ENCODE measurements around the gene MEF2A. TPM values are rescaled to one million over a fixed set of nuclear protein-coding genes. Genes with fewer than 3 reads are reported as not detected.

MEF2A gene
- total and polyA plus RNA-seq, 4 experiments from 2014 or later, result 11.4 to 27.8 (median 22.7) TPM

- Mint-ChIP-seq H3K36me3 (peaks cover 48 to 54% of the 10 kb centered on the region in 2 donors), H3K9me3 (peaks cover 0 to 17% (median 3%) of the 10 kb centered on the region in 8 donors), H3K27me3 (no peaks in the 10 kb centered on the region), H3K27ac (no peak overlapping the region), H3K4me1 (peaks cover 16 to 29% (median 23%) of the 10 kb centered on the region in 4 donors), H3K4me3 (no peak overlapping the region)
- H3K27ac ChIP-seq (ENCODE audit: low read depth, low read length), result no peak overlapping the region
- intact Hi-C loops (cut with micrococcal nuclease), result no loop called here
- H3K4me3 ChIP-seq (ENCODE audit: low read length in 2 of 2), result no peak overlapping the region
- no peak for DNase-seq
- ChIA-PET CTCF (ENCODE audit: partially characterized antibody) (no interaction called here), POLR2A (ENCODE audit: partially characterized antibody) (no interaction called here)
- peaks cover 1% of the 10 kb centered on the region for H3K4me1 ChIP-seq (ENCODE audit: insufficient read depth, low read length)
- H3K27me3 ChIP-seq (ENCODE audit: insufficient read depth, low read length), result no peaks in the 10 kb centered on the region
- no peaks in the 10 kb centered on the region for H3K36me3 ChIP-seq (ENCODE audit: insufficient read depth, low read length)
- no peaks in the 10 kb centered on the region for H3K9me3 ChIP-seq (ENCODE audit: control insufficient read depth in 1 of 2, low read length in 2 of 2)
These were observed 70.0 kb downstream of the MEF2A start for GRCh38 chr15:99635794-99636193.

DNA sequence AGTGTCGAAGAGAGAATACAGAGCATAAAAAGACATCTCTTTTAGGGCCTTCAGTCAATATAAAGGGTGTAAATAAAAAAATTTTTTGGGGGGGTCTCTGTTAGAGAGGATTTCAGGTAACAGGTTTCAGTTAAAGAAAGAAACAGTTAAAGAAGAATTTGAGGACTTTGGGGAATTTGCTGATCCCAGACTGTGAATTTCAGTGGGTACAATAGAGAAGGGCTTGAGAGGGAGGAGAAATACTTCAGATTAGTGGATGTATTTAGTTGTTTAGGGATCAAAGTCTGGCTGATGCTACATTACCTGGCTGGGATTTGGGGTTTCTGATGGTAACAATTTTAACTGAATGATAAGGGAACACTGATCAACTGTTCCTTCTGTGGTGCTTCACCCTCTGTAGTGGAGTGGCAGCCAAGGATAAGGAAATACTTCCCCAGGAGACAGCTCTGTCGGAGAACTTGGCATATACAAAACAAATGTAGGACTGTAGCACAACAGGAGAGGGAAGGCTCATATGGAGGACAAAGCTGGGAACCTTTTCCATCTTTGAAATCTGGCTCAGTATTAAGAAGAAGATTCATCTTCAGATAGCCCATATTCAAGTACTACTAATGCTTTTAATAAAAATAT is 79.2 kb downstream of the MEF2A start:
- H3K4me1 Mint-ChIP-seq, result peaks cover 0 to 7% (median 0%) of the 10 kb centered on the region in 4 donors
- H3K9me3 Mint-ChIP-seq, result peaks cover 2 to 27% (median 13%) of the 10 kb centered on the region in 8 donors
- Histone ChIP-seq H3K4me1 (ENCODE audit: insufficient read depth, low read length) (no peaks in the 10 kb centered on the region), H3K9me3 (ENCODE audit: control insufficient read depth in 1 of 2, low read length in 2 of 2) (no peaks in the 10 kb centered on the region), H3K36me3 (ENCODE audit: insufficient read depth, low read length) (no peaks in the 10 kb centered on the region), H3K27me3 (ENCODE audit: insufficient read depth, low read length) (no peaks in the 10 kb centered on the region), H3K27ac (ENCODE audit: low read depth, low read length) (no peak overlapping the region), H3K4me3 (ENCODE audit: low read length in 2 of 2) (no peak overlapping the region)
- peaks cover 52 to 65% of the 10 kb centered on the region in 2 donors for H3K36me3 Mint-ChIP-seq
- H3K4me3 Mint-ChIP-seq, result no peak overlapping the region
- no peak overlapping the region for H3K27ac Mint-ChIP-seq
- intact Hi-C loops (cut with micrococcal nuclease), result no loop called here
- no peak for DNase-seq
- ChIA-PET POLR2A (ENCODE audit: partially characterized antibody) (no interaction called here), CTCF (ENCODE audit: partially characterized antibody) (no interaction called here)
- H3K27me3 Mint-ChIP-seq, result no peaks in the 10 kb centered on the region

GRCh38 chr15:99645543-99645935 is 79.8 kb downstream of the MEF2A start:
- ChIA-PET CTCF (ENCODE audit: partially characterized antibody) (no interaction called here), POLR2A (ENCODE audit: partially characterized antibody) (no interaction called here)
- Histone ChIP-seq H3K4me3 (ENCODE audit: low read length in 2 of 2) (no peak overlapping the region), H3K27ac (ENCODE audit: low read depth, low read length) (no peak overlapping the region), H3K9me3 (ENCODE audit: control insufficient read depth in 1 of 2, low read length in 2 of 2) (no peaks in the 10 kb centered on the region), H3K27me3 (ENCODE audit: insufficient read depth, low read length) (no peaks in the 10 kb centered on the region), H3K4me1 (ENCODE audit: insufficient read depth, low read length) (no peaks in the 10 kb centered on the region), H3K36me3 (ENCODE audit: insufficient read depth, low read length) (no peaks in the 10 kb centered on the region)
- H3K9me3 Mint-ChIP-seq, result peaks cover 2 to 27% (median 13%) of the 10 kb centered on the region in 8 donors
- peaks cover 56 to 65% of the 10 kb centered on the region in 2 donors for H3K36me3 Mint-ChIP-seq
- DNase-seq, result no peak
- no peak overlapping the region for H3K4me3 Mint-ChIP-seq
- intact Hi-C loops (cut with micrococcal nuclease), result no loop called here
- no peaks in the 10 kb centered on the region for H3K27me3 Mint-ChIP-seq
- H3K27ac Mint-ChIP-seq, result no peak overlapping the region
- peaks cover 0 to 7% (median 0%) of the 10 kb centered on the region in 4 donors for H3K4me1 Mint-ChIP-seq

GRCh38 chr15:99645951-99646350 is 80.2 kb downstream of the MEF2A start:
- Mint-ChIP-seq H3K27me3 (no peaks in the 10 kb centered on the region), H3K4me3 (no peak overlapping the region), H3K36me3 (peaks cover 53 to 62% of the 10 kb centered on the region in 2 donors), H3K4me1 (peaks cover 0 to 7% (median 0%) of the 10 kb centered on the region in 4 donors), H3K27ac (no peak overlapping the region), H3K9me3 (peaks cover 2 to 27% (median 13%) of the 10 kb centered on the region in 8 donors)
- DNase-seq, result no peak
- Histone ChIP-seq H3K27ac (ENCODE audit: low read depth, low read length) (no peak overlapping the region), H3K4me3 (ENCODE audit: low read length in 2 of 2) (no peak overlapping the region), H3K4me1 (ENCODE audit: insufficient read depth, low read length) (no peaks in the 10 kb centered on the region), H3K9me3 (ENCODE audit: control insufficient read depth in 1 of 2, low read length in 2 of 2) (no peaks in the 10 kb centered on the region), H3K27me3 (ENCODE audit: insufficient read depth, low read length) (no peaks in the 10 kb centered on the region), H3K36me3 (ENCODE audit: insufficient read depth, low read length) (no peaks in the 10 kb centered on the region)
- POLR2A ChIA-PET (ENCODE audit: partially characterized antibody), result no interaction called here
- CTCF ChIA-PET (ENCODE audit: partially characterized antibody), result no interaction called here
- intact Hi-C loops (cut with micrococcal nuclease), result no loop called here

DNA sequence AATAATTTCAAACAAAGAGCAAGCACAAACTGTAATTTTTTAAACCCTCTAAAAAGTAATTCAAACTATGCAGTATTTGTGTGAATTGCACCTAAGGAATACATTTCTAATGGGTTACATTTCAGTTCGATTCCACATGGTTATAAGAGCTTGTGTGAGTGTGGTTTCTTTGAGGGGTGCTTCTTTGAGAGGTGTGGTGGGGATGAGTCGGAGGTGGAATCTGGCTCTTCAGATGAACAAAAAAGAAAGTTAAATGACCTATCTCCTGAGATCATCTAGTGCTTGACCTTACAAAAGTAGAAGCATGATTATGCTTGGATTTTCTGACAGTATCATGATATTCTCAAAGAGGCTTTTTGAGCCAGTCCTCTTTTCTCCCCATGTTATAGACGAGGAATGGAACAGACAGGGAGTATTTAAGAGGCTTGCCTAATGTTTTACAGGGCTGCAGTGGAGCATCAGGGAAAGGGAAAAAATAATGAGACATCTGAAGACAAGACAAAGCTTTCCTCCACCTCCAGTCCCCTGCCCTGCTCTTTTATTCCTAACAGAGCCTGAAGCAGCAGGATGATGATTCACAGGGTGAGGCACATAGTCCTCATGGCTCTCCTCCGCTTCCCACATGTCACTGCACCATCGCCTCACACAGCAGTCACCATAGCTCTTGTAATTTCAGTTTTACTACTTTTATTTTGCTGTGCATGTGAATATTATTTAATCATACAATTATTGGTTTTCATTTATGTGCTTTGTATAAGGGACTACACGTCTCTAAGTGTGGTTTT is 85.4 kb downstream of the MEF2A start:
- peak overlapping the region in 1 of 7 donors; percentile 3 for H3K27ac Mint-ChIP-seq
- intact Hi-C loops (cut with micrococcal nuclease), result no loop called here
- no peak for DNase-seq
- H3K27ac ChIP-seq (ENCODE audit: low read depth, low read length), result no peak overlapping the region
- no peak overlapping the region for H3K4me3 ChIP-seq (ENCODE audit: low read length in 2 of 2)
- POLR2A ChIA-PET (ENCODE audit: partially characterized antibody), result no interaction called here
- CTCF ChIA-PET (ENCODE audit: partially characterized antibody), result no interaction called here
- H3K4me1 ChIP-seq (ENCODE audit: insufficient read depth, low read length), result no peaks in the 10 kb centered on the region
- no peaks in the 10 kb centered on the region for H3K27me3 ChIP-seq (ENCODE audit: insufficient read depth, low read length)
- H3K4me3 Mint-ChIP-seq, result no peak overlapping the region
- H3K27me3 Mint-ChIP-seq, result no peaks in the 10 kb centered on the region
- peaks cover 0 to 5% (median under 1%) of the 10 kb centered on the region in 4 donors for H3K4me1 Mint-ChIP-seq
- H3K9me3 ChIP-seq (ENCODE audit: control insufficient read depth in 1 of 2, low read length in 2 of 2), result no peaks in the 10 kb centered on the region
- peaks cover 27 to 32% of the 10 kb centered on the region in 2 donors for H3K36me3 Mint-ChIP-seq
- peaks cover 0 to 12% (median 2%) of the 10 kb centered on the region in 8 donors for H3K9me3 Mint-ChIP-seq
- H3K36me3 ChIP-seq (ENCODE audit: insufficient read depth, low read length), result no peaks in the 10 kb centered on the region

- POLR2A ChIA-PET (ENCODE audit: partially characterized antibody), result no interaction called here
- H3K4me1 ChIP-seq (ENCODE audit: insufficient read depth, low read length), result no peaks in the 10 kb centered on the region
- no peaks in the 10 kb centered on the region for H3K9me3 ChIP-seq (ENCODE audit: control insufficient read depth in 1 of 2, low read length in 2 of 2)
- H3K27ac ChIP-seq (ENCODE audit: low read depth, low read length), result no peak overlapping the region
- Mint-ChIP-seq H3K9me3 (no peaks in the 10 kb centered on the region), H3K36me3 (peaks cover 19 to 26% of the 10 kb centered on the region in 2 donors), H3K4me1 (peaks cover 4 to 15% (median 5%) of the 10 kb centered on the region in 4 donors), H3K4me3 (no peak overlapping the region), H3K27me3 (no peaks in the 10 kb centered on the region), H3K27ac (no peak overlapping the region)
- no peak for DNase-seq
- intact Hi-C loops (cut with micrococcal nuclease), result no loop called here
- H3K36me3 ChIP-seq (ENCODE audit: insufficient read depth, low read length), result no peaks in the 10 kb centered on the region
- no peak overlapping the region for H3K4me3 ChIP-seq (ENCODE audit: low read length in 2 of 2)
- no peaks in the 10 kb centered on the region for H3K27me3 ChIP-seq (ENCODE audit: insufficient read depth, low read length)
- CTCF ChIA-PET (ENCODE audit: partially characterized antibody), result no interaction called here
These were observed 90.4 kb downstream of the MEF2A start for GRCh38 chr15:99656205-99656604.

GRCh38 chr15:99657996-99658395 is 92.2 kb downstream of the MEF2A start:
- H3K36me3 ChIP-seq (ENCODE audit: insufficient read depth, low read length), result no peaks in the 10 kb centered on the region
- no peak overlapping the region for H3K27ac ChIP-seq (ENCODE audit: low read depth, low read length)
- POLR2A ChIA-PET (ENCODE audit: partially characterized antibody), result no interaction called here

More at GRCh38 chr15:99657996-99658395, 92.2 kb downstream of the MEF2A start:
- no peak overlapping the region for H3K4me3 ChIP-seq (ENCODE audit: low read length in 2 of 2)
- Mint-ChIP-seq H3K4me3 (no peak overlapping the region), H3K4me1 (peaks cover 3 to 15% (median 5%) of the 10 kb centered on the region in 4 donors), H3K27ac (no peak overlapping the region), H3K27me3 (no peaks in the 10 kb centered on the region), H3K9me3 (no peaks in the 10 kb centered on the region), H3K36me3 (peaks cover 14 to 17% of the 10 kb centered on the region in 2 donors)
- no peaks in the 10 kb centered on the region for H3K27me3 ChIP-seq (ENCODE audit: insufficient read depth, low read length)
- DNase-seq, result no peak
- intact Hi-C loops (cut with micrococcal nuclease), result no loop called here
- H3K4me1 ChIP-seq (ENCODE audit: insufficient read depth, low read length), result no peaks in the 10 kb centered on the region
- CTCF ChIA-PET (ENCODE audit: partially characterized antibody), result no interaction called here
- no peaks in the 10 kb centered on the region for H3K9me3 ChIP-seq (ENCODE audit: control insufficient read depth in 1 of 2, low read length in 2 of 2)
